CD4-positive, alpha-beta T cell (primary cell): Measurements from ENCODE around the gene KCNV2. TPM values are rescaled to one million over a fixed set of nuclear protein-coding genes. Genes with fewer than 3 reads are reported as not detected.

Experiments used
- ATAC-seq: fragments of 200-7000 bp; cut with Tn5 transposase; one replicate; pipeline ENCODE4 v1.10.0; 2022; ENCODE audit warnings: mild to moderate bottlenecking; ENCODE audit not compliant: poor library complexity
- CTCF ChIA-PET: fragments of 350-600 bp; sonication (Branson Sonifier 250); formaldehyde crosslinking; loops from one replicate; lab custom pipeline; 2021; ENCODE audit warnings: antibody characterized with exemption, inconsistent platforms; lab: Charles Lee
- POLR2A ChIA-PET: fragments of 350-600 bp; sonication (Branson Sonifier 250); formaldehyde crosslinking; loops from one replicate; lab custom pipeline; 2021; ENCODE audit warnings: antibody characterized with exemption, inconsistent platforms; lab: Charles Lee
- DNase-seq, 14 experiments: peaks; one replicate each; pipeline ENCODE4 v3.0.0-alpha.2; 2013 to 2020; ENCODE audit warnings: mixed read lengths in 2 of 14
- H3K27ac ChIP-seq, 2 donors: one replicate each; pipeline versions ENCODE4 v1.5.1 to v1.7.0; 2013; ENCODE audit warnings: low read length in 2 of 2, low read depth in 1 of 2, mild to moderate bottlenecking in 1 of 2
- H3K27me3 ChIP-seq, 2 experiments: 1 replicate in 1 of 2; 2 replicates in 1 of 2; pipeline versions ENCODE4 v1.6.1 to v1.7.0; 2013; ENCODE audit warnings: low read length in 2 of 2, control low read depth in 1 of 2, mild to moderate bottlenecking in 1 of 2, moderate library complexity in 1 of 2; ENCODE audit not compliant: insufficient read depth in 2 of 2, control insufficient read depth in 1 of 2
- H3K36me3 ChIP-seq: one replicate; pipeline ENCODE4 v1.6.1; 2013; ENCODE audit warnings: low read length, control low read depth; ENCODE audit not compliant: insufficient read depth
- H3K4me1 ChIP-seq: one replicate; pipeline ENCODE4 v1.6.1; 2013; ENCODE audit warnings: low read length, control low read depth; ENCODE audit not compliant: insufficient read depth
- H3K4me3 ChIP-seq: one replicate; pipeline ENCODE4 v1.5.1; 2013; ENCODE audit warnings: mild to moderate bottlenecking, low read length, moderate library complexity
- H3K9me3 ChIP-seq, 2 experiments: 1 replicate in 1 of 2; 2 replicates in 1 of 2; pipeline versions ENCODE4 v1.6.1 to v1.7.0; 2013; ENCODE audit warnings: low read length in 2 of 2, mild to moderate bottlenecking in 2 of 2, control low read depth in 1 of 2, moderate library complexity in 1 of 2; ENCODE audit not compliant: control insufficient read depth in 1 of 2, insufficient read depth in 1 of 2
- H3K27ac Mint-ChIP-seq: one replicate; pipeline ENCODE4 v1.8.0; 2020; ENCODE audit warnings: mixed read lengths
- H3K27me3 Mint-ChIP-seq: one replicate; pipeline ENCODE4 v1.8.0; 2021; ENCODE audit warnings: mixed read lengths
- H3K36me3 Mint-ChIP-seq: one replicate; pipeline ENCODE4 v1.8.0; 2021; ENCODE audit warnings: low read depth, mixed read lengths
- H3K4me1 Mint-ChIP-seq: one replicate; pipeline ENCODE4 v1.8.0; 2021; ENCODE audit warnings: low read depth, mixed read lengths
- H3K4me3 Mint-ChIP-seq: one replicate; pipeline ENCODE4 v1.8.0; 2020; ENCODE audit warnings: mild to moderate bottlenecking, mixed read lengths
- H3K9me3 Mint-ChIP-seq: one replicate; pipeline ENCODE4 v1.8.0; 2020; ENCODE audit warnings: mixed read lengths
- CTCF ChIP-seq: fragments of 200-600 bp; IDR thresholded peaks from one replicate; pipeline ENCODE4 v1.8.0; 2022; ENCODE audit warnings: antibody characterized with exemption, mild to moderate bottlenecking
- intact Hi-C, 2 experiments: fragments of 100-400 bp; cut with DNase I in 1 of 2; cut with micrococcal nuclease in 1 of 2; formaldehyde crosslinking; loops; one replicate each; pipeline versions ENCODE4 v1.15.1 to v1.9.0; 2023 to 2025; cut with DNase I, micrococcal nuclease
- total RNA-seq, 174 experiments: library from RNA in 2 of 174; stranded (reverse) in 2 of 174; gene quantifications; one replicate each; pipeline ENCODE4 v1.2.3 and lab custom pipeline; 2021 to 2026

The KCNV2 gene
- total RNA-seq, 2 experiments from 2014 or later, result not detected

GRCh38 chr9:2727374-2727773, 10.1 kb downstream of the KCNV2 start:
- Mint-ChIP-seq H3K27me3 (no peaks in the 10 kb centered on the region), H3K36me3 (no peaks in the 10 kb centered on the region), H3K9me3 (no peaks in the 10 kb centered on the region), H3K4me3 (no peak overlapping the region), H3K4me1 (no peaks in the 10 kb centered on the region), H3K27ac (no peak overlapping the region)
- no peak for ATAC-seq
- no peak for TF ChIP-seq CTCF
- Histone ChIP-seq H3K4me1 (no peaks in the 10 kb centered on the region), H3K4me3 (no peak overlapping the region), H3K9me3 (no peaks in the 10 kb centered on the region), H3K36me3 (no peaks in the 10 kb centered on the region), H3K27me3 (no peaks in the 10 kb centered on the region), H3K27ac (no peak overlapping the region)
- intact Hi-C loops, result no loop called here
- no peak for DNase-seq
- ChIA-PET CTCF (no interaction called here), POLR2A (no interaction called here)

- H3K4me3 ChIP-seq, result no peak overlapping the region
- Mint-ChIP-seq H3K4me1 (no peaks in the 10 kb centered on the region), H3K36me3 (no peaks in the 10 kb centered on the region), H3K4me3 (no peak overlapping the region), H3K9me3 (no peaks in the 10 kb centered on the region), H3K27ac (no peak overlapping the region), H3K27me3 (no peaks in the 10 kb centered on the region)
- ATAC-seq (no peak), DNase-seq (peak in 3 of 14 experiments; percentile 8 to 16 (median 15))
- no peak for TF ChIP-seq CTCF
- H3K9me3 ChIP-seq, result no peaks in the 10 kb centered on the region
- POLR2A ChIA-PET, result no interaction called here
- no peaks in the 10 kb centered on the region for H3K36me3 ChIP-seq
- no peaks in the 10 kb centered on the region for H3K4me1 ChIP-seq
- H3K27ac ChIP-seq, result no peak overlapping the region
- H3K27me3 ChIP-seq, result no peaks in the 10 kb centered on the region
- intact Hi-C loops, result no loop called here
- CTCF ChIA-PET, result no interaction called here
These were observed 10.8 kb downstream of the KCNV2 start for GRCh38 chr9:2727966-2728613.

- H3K9me3 ChIP-seq, result no peaks in the 10 kb centered on the region
- CTCF ChIA-PET, result no interaction called here
- TF ChIP-seq CTCF, result no peak
- no peaks in the 10 kb centered on the region for H3K27me3 Mint-ChIP-seq
- intact Hi-C loops, result no loop called here
- DNase-seq (no peak), ATAC-seq (no peak)
- no peak overlapping the region for H3K27ac ChIP-seq
- H3K4me1 ChIP-seq, result no peaks in the 10 kb centered on the region
- H3K4me3 Mint-ChIP-seq, result no peak overlapping the region
- no peaks in the 10 kb centered on the region for H3K36me3 Mint-ChIP-seq
- no peak overlapping the region for H3K27ac Mint-ChIP-seq
- H3K4me3 ChIP-seq, result no peak overlapping the region
- H3K36me3 ChIP-seq, result no peaks in the 10 kb centered on the region
- no peaks in the 10 kb centered on the region for H3K27me3 ChIP-seq
- no peaks in the 10 kb centered on the region for H3K4me1 Mint-ChIP-seq
- POLR2A ChIA-PET, result no interaction called here
- no peaks in the 10 kb centered on the region for H3K9me3 Mint-ChIP-seq
These were observed 11.7 kb downstream of the KCNV2 start for GRCh38 chr9:2729003-2729402.
